ENCODE measurements around the gene HOXA13.

Gene HOXA13

GRCh38 chr7:27199849-27200760 is at the start of gene HOXA13:
TSS of gene HOXA13 (minus strand) at chr7:27200091. CDS start at chr7:27200077, 14 bp downstream.
- DNase-seq = peak; percentile 76

DNA sequence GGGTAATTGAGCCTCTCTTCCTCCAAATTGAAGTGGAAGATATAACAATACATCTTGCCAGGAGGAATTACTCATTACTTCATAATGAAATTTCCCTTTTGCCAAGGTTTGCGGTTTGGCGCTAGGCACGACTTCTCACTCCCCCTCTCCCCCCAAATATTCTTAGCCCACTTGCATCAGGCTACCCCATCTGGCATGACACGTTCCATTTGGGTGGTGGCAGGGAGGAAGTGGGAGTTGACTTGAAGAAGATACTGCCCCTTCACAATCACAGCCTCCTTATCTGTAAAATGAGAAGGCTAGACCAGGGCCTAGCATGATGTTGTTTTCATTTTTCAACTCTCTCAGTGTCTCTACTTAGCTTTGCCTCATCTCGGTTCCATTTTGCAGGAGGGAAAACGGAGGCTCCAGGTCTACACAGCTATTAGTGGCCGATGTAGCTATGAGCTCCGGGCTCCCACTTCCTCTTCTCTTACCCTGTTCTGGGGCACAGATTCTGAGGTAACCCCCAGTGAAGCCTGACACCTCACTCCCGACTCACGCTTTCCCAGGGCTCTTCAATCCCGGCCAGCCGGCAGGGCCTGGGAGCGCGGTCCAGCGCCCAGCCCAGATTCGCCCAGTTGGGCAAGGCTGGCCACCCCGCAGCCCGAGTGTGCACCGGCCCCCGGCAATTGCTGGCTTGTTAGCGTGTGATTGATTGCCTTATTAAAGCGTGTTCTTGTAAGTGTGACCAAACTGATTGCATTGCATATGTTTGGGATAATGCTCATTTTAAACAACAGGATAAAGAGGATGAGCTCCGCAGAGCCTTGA is 49.2 kb upstream of the HOXA13 start:
- no peak for DNase-seq

GRCh38 chr7:27248427-27248806 is 48.5 kb upstream of the HOXA13 start:
- no peak for DNase-seq

GRCh38 chr7:27247452-27248426 is 47.8 kb upstream of the HOXA13 start:
- no peak for DNase-seq

DNA sequence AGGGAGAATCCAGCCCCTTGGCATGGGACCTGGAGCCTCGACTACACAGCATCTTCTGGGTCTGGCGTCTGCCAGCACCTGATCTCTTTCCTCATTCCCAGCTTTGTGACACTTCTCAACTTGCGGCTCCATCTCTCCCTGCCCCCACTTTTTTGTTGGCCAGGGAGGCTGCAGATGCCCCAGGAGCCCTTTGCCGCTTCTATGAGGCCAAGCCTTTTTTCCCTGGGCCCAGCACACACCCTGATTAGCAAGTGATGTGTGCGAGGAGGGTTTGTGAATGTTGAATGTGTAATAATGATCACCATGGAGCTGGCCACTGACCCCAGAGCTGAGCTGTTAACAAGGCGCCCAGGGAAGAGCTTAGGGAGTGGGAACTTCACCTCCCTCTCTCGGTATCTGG is 47.1 kb upstream of the HOXA13 start:
- DNase-seq = no peak

GRCh38 chr7:27245798-27246691 is 46.2 kb upstream of the HOXA13 start:
- peak; percentile 15 for DNase-seq

- DNase-seq = no peak
These were observed 45.4 kb upstream of the HOXA13 start for GRCh38 chr7:27245124-27245797.

- no peak for DNase-seq
These were observed 44.7 kb upstream of the HOXA13 start for GRCh38 chr7:27244488-27245123.

DNA sequence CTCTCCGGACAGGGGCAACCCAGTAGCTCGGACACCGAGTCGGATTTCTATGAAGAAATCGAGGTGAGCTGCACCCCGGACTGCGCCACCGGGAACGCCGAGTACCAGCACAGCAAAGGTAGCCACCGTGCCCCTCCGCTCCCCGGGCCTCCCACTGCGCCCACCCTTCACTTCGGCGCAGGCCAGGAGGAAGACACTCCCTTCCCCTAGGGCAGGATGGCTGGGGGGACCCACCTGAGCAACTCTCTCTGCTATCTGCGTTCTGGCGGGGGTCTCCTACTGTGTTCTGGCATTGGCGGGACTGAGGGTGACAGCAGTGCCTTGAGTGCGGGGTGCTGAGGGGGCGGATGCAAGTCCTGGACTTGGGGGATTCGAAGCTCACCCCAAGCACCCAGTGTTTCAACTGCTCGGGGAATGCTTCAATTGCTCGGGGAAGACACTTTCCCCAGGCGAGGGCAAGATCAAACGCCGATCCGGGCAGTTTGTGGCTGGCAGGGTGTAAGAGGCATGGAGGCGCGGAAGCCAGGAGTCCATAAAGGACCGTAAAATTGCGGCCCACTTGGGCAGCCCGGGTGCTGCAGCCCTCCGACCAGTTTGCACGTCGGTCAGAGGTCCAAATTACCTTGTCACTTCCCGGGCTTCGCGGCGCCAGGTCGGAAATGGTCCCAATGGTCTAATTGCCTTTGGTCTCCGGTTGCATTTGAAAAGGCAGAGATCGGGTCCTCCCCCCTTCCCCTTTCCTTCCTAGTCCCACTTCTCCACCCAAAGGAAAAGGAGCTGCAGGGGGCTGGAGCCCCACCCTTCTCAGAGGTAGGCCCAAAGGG is 43.7 kb upstream of the HOXA13 start:
- no peak for DNase-seq

- peak; percentile 69 for DNase-seq
These were observed 42.9 kb upstream of the HOXA13 start, which contains the start of gene EVX1 for GRCh38 chr7:27242555-27243339. TSS of gene EVX1 (plus strand) at chr7:27242802. CDS start at chr7:27243031, 229 bp downstream.

DNA sequence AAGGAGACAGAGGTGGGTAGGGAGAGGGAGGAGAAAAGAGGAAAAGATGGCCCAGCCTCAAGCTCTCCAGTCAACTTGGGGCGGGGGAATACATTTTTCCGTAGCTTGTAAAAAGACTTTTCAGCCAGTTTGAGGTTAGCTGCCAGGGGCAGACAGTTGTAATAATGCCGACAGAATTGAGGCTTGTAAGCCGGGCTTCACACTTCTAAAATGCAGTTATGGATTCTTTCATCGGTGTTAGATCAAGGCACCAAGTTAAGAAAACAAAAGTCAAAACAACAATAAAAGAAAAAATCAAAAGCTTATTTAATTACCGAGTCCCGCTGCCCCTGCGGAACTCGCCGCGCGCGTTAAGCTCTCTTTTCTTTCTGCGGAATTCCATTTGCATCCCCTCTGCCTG is 42.3 kb upstream of the HOXA13 start:
- DNase-seq = no peak

- DNase-seq = no peak
These were observed 41.5 kb upstream of the HOXA13 start for GRCh38 chr7:27241189-27242056.

DNA sequence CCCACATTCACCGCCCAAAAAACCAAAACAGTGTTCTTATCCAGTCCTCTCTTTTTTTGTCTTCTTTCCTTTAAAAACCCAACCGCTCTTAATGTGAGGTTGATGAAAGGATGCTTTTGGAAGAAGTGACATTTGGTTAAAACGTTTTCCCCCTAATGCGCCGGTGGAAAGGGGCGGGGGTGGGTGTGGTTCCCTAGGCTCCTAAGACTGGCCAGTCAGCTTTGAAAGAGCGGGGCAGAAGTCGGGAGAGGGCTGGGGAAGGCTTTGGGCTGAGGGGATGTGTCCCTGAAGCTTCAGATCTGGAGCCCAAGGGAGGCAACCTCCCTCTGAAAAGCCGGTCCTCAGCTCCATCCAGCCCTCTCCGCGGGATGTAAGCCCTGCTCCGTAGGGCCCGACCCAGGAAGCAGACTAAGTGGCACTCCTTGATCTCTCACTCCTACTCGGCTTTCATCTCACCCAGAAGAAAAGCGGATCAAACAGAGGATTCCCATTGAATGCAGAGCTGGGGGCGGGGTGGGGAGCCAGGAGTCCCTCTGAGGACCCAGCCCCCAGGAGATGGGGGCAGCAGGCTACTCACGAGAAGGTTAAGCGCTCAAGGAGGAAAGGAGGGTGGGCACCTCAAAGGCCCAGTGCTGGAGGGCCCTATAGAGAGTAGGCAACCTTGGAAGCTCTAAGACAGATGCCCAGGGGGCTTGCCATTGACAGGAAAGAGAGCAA is 40.3 kb upstream of the HOXA13 start:
- no peak for DNase-seq

GRCh38 chr7:27239387-27240014 is 39.6 kb upstream of the HOXA13 start:
- no peak for DNase-seq

DNA sequence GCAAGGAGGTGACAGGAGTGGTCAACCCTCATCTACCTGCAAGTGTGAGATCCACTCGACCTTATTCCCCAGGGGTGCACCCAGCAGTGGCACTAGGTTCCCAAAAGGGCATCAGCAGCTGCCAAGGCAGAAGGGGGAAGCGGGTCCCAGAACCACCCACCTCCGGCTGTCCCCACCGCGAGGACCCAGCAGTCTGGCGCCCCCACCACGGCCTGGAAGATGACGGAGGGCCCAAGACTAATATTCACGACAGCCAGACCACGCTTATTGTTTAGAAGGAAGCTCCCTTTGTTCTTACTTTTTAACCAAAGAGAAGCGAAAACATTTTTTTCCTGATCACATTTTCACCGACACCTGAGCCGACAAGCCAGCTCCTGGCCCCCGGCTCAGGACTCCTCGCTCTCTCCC is 39.1 kb upstream of the HOXA13 start:
- no peak for DNase-seq

- no peak for DNase-seq
These were observed 37.9 kb upstream of the HOXA13 start for GRCh38 chr7:27237735-27238334.
